Measurements from ENCODE around the gene MYORG. TPM values are rescaled to one million over a fixed set of nuclear protein-coding genes. Genes with fewer than 3 reads are reported as not detected.

Gene MYORG
- total RNA-seq, 3 donors from 2014 or later (not counting 1 experiment from before 2014, with no cell fraction given) = 0.58 to 0.93 (median 0.92) TPM

GRCh38 chr9:34377404-34377746 lies 677 bp upstream of the MYORG start:
- H3K36me3 Mint-ChIP-seq = no peaks in the 10 kb centered on the region
- peaks cover 44 to 49% of the 10 kb centered on the region in 2 donors for H3K4me1 Mint-ChIP-seq
- no peaks in the 10 kb centered on the region for H3K9me3 Mint-ChIP-seq
- peak overlapping the region; percentile 54 for H3K4me3 ChIP-seq (ENCODE audit: low read length)
- H3K4me1 ChIP-seq (ENCODE audit: control insufficient read depth, insufficient read depth, low read length) = peaks cover 44% of the 10 kb centered on the region
- no peak for TF ChIP-seq CTCF (IDR thresholded peaks at IDR 0.05)
- ATAC-seq = no peak
- 1% methylated on average over 19 of the region's 21 CpGs for WGBS (ENCODE audit: insufficient coverage)
- peak overlapping the region; percentile 21 to 82 for H3K27ac Mint-ChIP-seq
- H3K27me3 ChIP-seq (ENCODE audit: control insufficient read depth, insufficient read depth, low read length) = no peaks in the 10 kb centered on the region
- no peaks in the 10 kb centered on the region for H3K36me3 ChIP-seq (ENCODE audit: control insufficient read depth, insufficient read depth, low read length)
- peak overlapping the region; percentile 90 for H3K4me3 Mint-ChIP-seq
- H3K9me3 ChIP-seq (ENCODE audit: control insufficient read depth, insufficient read depth, low read length) = no peaks in the 10 kb centered on the region
- intact Hi-C loops (cut with micrococcal nuclease) = loop anchor here (5.0 to 10.0 kb wide), 3 partner anchors 250 to 560 kb away; partner anchors contain the start of genes DCAF12, UBAP2 and UBE2R2
- no peak overlapping the region for H3K27ac ChIP-seq (ENCODE audit: low read length)
- DNase-seq = no peak
- H3K27me3 Mint-ChIP-seq (ENCODE audit: low read depth in 2 of 2) = peaks cover 0 to 6% of the 10 kb centered on the region in 2 donors

GRCh38 chr9:34375901-34376595 lies 650 bp downstream of the MYORG start:
- intact Hi-C loops (cut with micrococcal nuclease) = loop anchor here (1.0 to 10.0 kb wide), 4 partner anchors 47 to 559 kb away; partner anchors contain the start of genes DCAF12, KIF24, NUDT2 and UBAP2
- ATAC-seq (peak; percentile 27 to 51 (median 50)), DNase-seq (peak; percentile 44 to 77)
- Mint-ChIP-seq H3K4me1 (peaks cover 36 to 41% of the 10 kb centered on the region in 2 donors), H3K27me3 (ENCODE audit: low read depth in 2 of 2) (peaks cover 0 to 4% of the 10 kb centered on the region in 2 donors), H3K27ac (peak overlapping the region; percentile 58 to 82), H3K9me3 (no peaks in the 10 kb centered on the region), H3K4me3 (peak overlapping the region; percentile 90), H3K36me3 (no peaks in the 10 kb centered on the region)
- Histone ChIP-seq H3K27me3 (ENCODE audit: control insufficient read depth, insufficient read depth, low read length) (no peaks in the 10 kb centered on the region), H3K4me1 (ENCODE audit: control insufficient read depth, insufficient read depth, low read length) (peaks cover 39% of the 10 kb centered on the region), H3K36me3 (ENCODE audit: control insufficient read depth, insufficient read depth, low read length) (no peaks in the 10 kb centered on the region), H3K9me3 (ENCODE audit: control insufficient read depth, insufficient read depth, low read length) (no peaks in the 10 kb centered on the region), H3K27ac (ENCODE audit: low read length) (peak overlapping the region; percentile 32), H3K4me3 (ENCODE audit: low read length) (peak overlapping the region; percentile 54)
- TF ChIP-seq CTCF (IDR thresholded peaks at IDR 0.05) = no peak
- WGBS (ENCODE audit: insufficient coverage) = 4% methylated on average over 22 of the region's 22 CpGs

- H3K27ac Mint-ChIP-seq = peak overlapping the region; percentile 58 to 82
- Histone ChIP-seq H3K4me1 (ENCODE audit: control insufficient read depth, insufficient read depth, low read length) (peaks cover 30% of the 10 kb centered on the region), H3K27ac (ENCODE audit: low read length) (no peak overlapping the region), H3K4me3 (ENCODE audit: low read length) (no peak overlapping the region), H3K27me3 (ENCODE audit: control insufficient read depth, insufficient read depth, low read length) (no peaks in the 10 kb centered on the region), H3K36me3 (ENCODE audit: control insufficient read depth, insufficient read depth, low read length) (no peaks in the 10 kb centered on the region), H3K9me3 (ENCODE audit: control insufficient read depth, insufficient read depth, low read length) (no peaks in the 10 kb centered on the region)
- no peak for TF ChIP-seq CTCF (IDR thresholded peaks at IDR 0.05)
- WGBS (ENCODE audit: insufficient coverage) = 86% methylated on average over 5 of the region's 5 CpGs
- H3K4me1 Mint-ChIP-seq = peaks cover 26 to 32% of the 10 kb centered on the region in 2 donors
- H3K9me3 Mint-ChIP-seq = no peaks in the 10 kb centered on the region
- intact Hi-C loops (cut with micrococcal nuclease) = loop anchor here (5.0 to 10.0 kb wide), 3 partner anchors 248 to 558 kb away; partner anchors contain the start of genes DCAF12, UBAP2 and UBE2R2
- H3K36me3 Mint-ChIP-seq = no peaks in the 10 kb centered on the region
- H3K4me3 Mint-ChIP-seq = peak overlapping the region; percentile 90
- H3K27me3 Mint-ChIP-seq (ENCODE audit: low read depth in 2 of 2) = peaks cover 0 to 4% of the 10 kb centered on the region in 2 donors
- DNase-seq = peak in 1 of 2 donors; percentile 8
- ATAC-seq = no peak
Observed at GRCh38 chr9:34374905-34375552, 1.7 kb downstream of the MYORG start.
